Measurements from ENCODE around the gene MAFF. TPM values are rescaled to one million over a fixed set of nuclear protein-coding genes. Genes with fewer than 3 reads are reported as not detected.
"Not testable (repeated sequence)": the region's sequence is repeated elsewhere in the genome, so short reads cannot be mapped to it uniquely, and the experiment has no call there.

MAFF gene
- total RNA-seq, 4 donors from 2014 or later = 5.1 to 14.2 (median 12.0) TPM

DNA sequence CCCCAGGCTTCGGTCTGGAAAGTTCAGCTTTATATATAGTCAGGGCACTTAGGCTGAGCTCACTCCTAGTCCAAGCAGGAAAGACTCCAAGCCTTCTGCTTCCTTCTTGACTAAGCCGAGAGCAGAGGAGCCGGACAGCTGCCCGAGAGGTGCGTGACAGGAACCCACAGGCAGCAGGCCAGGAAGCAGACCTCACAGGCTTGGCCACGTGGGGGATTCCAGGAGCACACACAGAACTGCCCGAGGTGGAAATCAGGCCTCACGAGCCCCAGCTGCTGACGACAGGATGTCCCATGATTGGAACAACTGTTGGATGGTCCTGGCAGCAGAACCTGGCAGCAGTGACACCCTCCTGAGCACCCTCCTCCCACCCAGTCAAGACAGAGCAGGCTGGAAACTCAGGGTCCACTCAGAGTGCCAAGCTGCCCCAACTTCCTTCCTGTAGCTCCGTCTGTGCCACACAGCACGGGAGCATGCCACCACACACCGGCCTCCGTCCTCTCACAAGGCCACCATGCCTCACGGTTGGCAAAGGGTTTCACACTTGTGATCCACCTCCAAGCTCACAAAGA lies 25.5 kb upstream of the MAFF start:
- Histone ChIP-seq H3K9me3 (no peaks in the 10 kb centered on the region), H3K36me3 (no peaks in the 10 kb centered on the region), H3K4me3 (no peak overlapping the region), H3K27me3 (no peaks in the 10 kb centered on the region), H3K27ac (peak overlapping the region in 2 of 4 donors; percentile 59 to 74), H3K4me1 (peaks cover 0 to 37% (median 2%) of the 10 kb centered on the region in 4 donors)
- TF ChIP-seq, protein P1, sequence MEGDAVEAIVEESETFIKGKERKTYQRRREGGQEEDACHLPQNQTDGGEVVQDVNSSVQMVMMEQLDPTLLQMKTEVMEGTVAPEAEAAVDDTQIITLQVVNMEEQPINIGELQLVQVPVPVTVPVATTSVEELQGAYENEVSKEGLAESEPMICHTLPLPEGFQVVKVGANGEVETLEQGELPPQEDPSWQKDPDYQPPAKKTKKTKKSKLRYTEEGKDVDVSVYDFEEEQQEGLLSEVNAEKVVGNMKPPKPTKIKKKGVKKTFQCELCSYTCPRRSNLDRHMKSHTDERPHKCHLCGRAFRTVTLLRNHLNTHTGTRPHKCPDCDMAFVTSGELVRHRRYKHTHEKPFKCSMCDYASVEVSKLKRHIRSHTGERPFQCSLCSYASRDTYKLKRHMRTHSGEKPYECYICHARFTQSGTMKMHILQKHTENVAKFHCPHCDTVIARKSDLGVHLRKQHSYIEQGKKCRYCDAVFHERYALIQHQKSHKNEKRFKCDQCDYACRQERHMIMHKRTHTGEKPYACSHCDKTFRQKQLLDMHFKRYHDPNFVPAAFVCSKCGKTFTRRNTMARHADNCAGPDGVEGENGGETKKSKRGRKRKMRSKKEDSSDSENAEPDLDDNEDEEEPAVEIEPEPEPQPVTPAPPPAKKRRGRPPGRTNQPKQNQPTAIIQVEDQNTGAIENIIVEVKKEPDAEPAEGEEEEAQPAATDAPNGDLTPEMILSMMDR (IDR thresholded peaks at IDR 0.05) = no peak
- DNase-seq = peak in 1 of 3 donors; percentile 70

DNA sequence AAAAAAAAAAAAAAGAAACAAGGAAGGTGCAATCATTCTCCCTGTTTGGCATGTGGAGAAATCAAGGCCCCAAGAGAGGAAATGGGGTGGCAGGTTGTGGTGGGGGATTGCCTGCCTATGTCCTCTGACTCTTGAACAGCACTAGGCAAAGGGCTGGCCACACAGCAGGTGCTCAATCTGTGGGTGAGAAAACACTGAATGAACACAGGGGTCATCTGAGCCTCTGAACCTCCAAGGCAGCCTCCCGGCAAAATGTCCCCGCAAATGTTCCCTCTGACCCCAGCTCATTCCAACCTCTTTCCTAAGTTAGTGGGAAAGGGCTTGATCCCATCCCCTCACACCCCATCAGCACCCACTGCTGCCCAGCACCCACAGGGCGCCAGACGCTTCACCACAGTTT lies 24.8 kb upstream of the MAFF start:
- TF ChIP-seq, protein P1 (IDR thresholded peaks at IDR 0.05) = no peak
- no peak for TF ChIP-seq POLR2A (IDR thresholded peaks at IDR 0.05)

DNA sequence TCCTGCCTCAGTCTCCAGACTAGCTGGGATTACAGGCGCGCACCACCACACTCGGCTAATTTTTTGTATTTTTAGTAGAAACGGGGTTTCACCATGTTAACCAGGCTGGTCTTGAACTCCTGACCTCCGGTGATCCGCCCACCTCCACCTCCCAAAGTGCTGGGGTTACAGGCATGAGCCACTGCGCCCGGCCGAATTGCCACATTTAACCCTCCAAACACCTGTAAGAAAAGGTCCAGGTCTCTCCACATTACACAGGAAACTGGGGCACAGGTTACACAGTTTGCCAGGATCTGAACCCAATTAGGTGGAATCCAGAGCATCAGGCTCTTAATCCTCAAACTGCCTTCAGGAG lies 24.2 kb upstream of the MAFF start:
- peak overlapping the region in 3 of 4 donors; percentile 34 to 75 (median 59) for H3K27ac ChIP-seq
- not testable (repeated sequence) for H3K27me3 ChIP-seq, DNase-seq, H3K36me3 ChIP-seq, H3K9me3 ChIP-seq, H3K4me3 ChIP-seq
- H3K4me1 ChIP-seq = peaks cover 0 to 34% (median 2%) of the 10 kb centered on the region in 4 donors

More for the DNA sequence above, 24.8 kb upstream of the MAFF start:
- no peaks in the 10 kb centered on the region for H3K9me3 ChIP-seq
- no peak for DNase-seq
- H3K27me3 ChIP-seq = no peaks in the 10 kb centered on the region
- H3K36me3 ChIP-seq = no peaks in the 10 kb centered on the region
- H3K27ac ChIP-seq = peak overlapping the region in 1 of 4 donors; percentile 59
- H3K4me3 ChIP-seq = no peak overlapping the region
- peaks cover 0 to 37% (median 2%) of the 10 kb centered on the region in 4 donors for H3K4me1 ChIP-seq

DNA sequence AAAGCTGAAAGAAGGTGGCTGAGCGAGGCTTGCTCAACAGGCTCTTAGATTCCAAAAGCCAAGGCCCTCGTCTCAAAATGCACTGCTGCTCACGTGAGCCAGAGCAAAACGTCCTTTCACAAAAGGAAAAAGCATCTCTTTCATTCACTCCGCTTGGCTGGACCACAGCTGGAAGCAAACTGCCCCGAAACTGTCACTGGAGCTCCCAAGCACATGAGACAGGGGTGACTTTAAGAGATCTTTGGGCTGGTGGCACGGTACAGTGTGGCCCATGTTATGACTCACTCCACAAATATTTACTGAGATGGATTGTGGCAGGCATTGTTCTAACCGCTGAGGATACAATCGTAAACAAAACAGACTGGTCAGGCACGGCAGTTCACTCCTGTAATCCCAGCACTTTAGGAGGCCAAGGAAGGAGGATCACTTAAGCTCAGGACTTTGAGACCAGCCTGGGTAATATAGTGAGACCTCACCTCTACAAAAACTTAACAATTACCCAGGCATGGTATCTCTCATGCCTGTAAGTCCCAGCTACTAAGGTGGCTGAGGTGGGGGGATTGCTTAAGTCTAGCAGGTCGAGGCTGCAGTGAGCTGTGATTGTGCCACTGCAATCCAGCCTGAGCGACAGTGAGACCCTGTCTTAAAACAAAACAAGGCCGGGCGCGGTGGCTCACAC lies 23.7 kb upstream of the MAFF start:
- TF ChIP-seq, protein P1 (IDR thresholded peaks at IDR 0.05) = no peak
- no peak for TF ChIP-seq POLR2A (IDR thresholded peaks at IDR 0.05)
- peak overlapping the region in 3 of 4 donors; percentile 34 to 75 (median 59) for H3K27ac ChIP-seq
- no peaks in the 10 kb centered on the region for H3K9me3 ChIP-seq
- peak in 1 of 3 donors; percentile 61 for DNase-seq
- no peaks in the 10 kb centered on the region for H3K27me3 ChIP-seq
- no peaks in the 10 kb centered on the region for H3K36me3 ChIP-seq
- H3K4me1 ChIP-seq = peaks cover 0 to 29% (median 2%) of the 10 kb centered on the region in 4 donors
- no peak overlapping the region for H3K4me3 ChIP-seq

DNA sequence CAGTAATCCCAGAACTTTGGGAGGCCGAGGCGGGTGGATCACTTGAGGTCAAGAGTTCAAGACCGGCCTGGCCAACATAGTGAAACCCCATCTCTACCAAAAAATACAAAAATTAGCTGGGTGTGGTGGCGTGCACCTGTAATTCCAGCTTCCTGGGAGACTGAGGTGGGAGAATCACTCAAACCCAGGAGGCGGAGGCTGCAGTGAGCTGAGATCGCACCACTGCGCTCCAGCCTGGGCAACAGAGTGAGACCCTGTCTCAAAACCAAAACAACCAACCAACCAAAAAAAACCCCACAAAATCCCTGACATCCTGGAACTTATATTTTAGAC lies 23.2 kb upstream of the MAFF start:
- H3K27ac ChIP-seq = peak overlapping the region in 2 of 4 donors; percentile 59 to 75
- H3K4me1 ChIP-seq = peaks cover 0 to 28% (median 2%) of the 10 kb centered on the region in 4 donors
- not testable (repeated sequence) for H3K9me3 ChIP-seq, H3K27me3 ChIP-seq, H3K36me3 ChIP-seq, H3K4me3 ChIP-seq, DNase-seq

DNA sequence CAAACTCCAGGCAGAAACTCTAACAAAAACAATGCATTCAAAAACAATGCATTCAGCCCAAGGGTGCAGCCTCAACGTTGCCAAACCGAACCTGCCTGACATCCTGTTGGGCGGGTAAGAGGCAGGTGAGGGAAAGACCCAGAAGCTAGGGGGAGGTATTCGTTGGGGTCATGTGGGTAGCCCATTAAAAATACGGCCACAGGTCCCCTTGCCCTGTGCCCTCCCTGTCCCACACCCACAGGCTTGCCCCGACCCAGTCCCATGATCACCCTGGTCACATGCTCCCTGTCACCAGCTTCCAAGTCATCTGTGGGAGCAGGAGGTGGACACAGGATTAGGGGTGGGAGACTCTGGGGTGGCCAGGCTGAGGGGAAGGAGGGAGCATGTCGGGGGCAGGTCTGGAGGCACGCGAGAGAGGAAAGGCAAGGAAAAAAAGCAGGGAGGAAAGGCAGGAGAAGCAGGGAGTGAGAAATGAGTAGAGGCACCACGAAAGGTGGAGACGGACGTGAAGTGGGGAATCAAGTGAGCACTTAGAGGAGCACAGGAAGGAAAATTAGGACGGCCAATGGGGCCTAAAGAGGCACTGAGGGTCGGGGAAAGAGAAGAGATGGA lies 20.8 kb upstream of the MAFF start:
- peak in 1 of 2 donors; percentile 18 for TF ChIP-seq POLR2A (IDR thresholded peaks at IDR 0.05)
- TF ChIP-seq, protein P1 (IDR thresholded peaks at IDR 0.05) = no peak
- Histone ChIP-seq H3K36me3 (no peaks in the 10 kb centered on the region), H3K27ac (peak overlapping the region; percentile 82 to 88 (median 84)), H3K4me3 (peak overlapping the region; percentile 61 to 68 (median 64)), H3K27me3 (no peaks in the 10 kb centered on the region), H3K4me1 (peaks cover 0 to 28% (median 2%) of the 10 kb centered on the region in 4 donors), H3K9me3 (no peaks in the 10 kb centered on the region)
- DNase-seq = peak; percentile 23 to 70 (median 67)

All from Peyer's patch (tissue), 4 donors.